Thoracic aorta (tissue), 2 donors: ENCODE data around the gene TEX2. TPM values are rescaled to one million over a fixed set of nuclear protein-coding genes. Genes with fewer than 3 reads are reported as not detected.
"Not testable (repeated sequence)": the region's sequence is repeated elsewhere in the genome, so short reads cannot be mapped to it uniquely, and the experiment has no call there.

Experiments
- ATAC-seq: fragments of 150-250 bp; one replicate; pipeline ENCODE4 v1.8.0; 2017; ENCODE audit warnings: low read depth; ENCODE audit not compliant: insufficient number of reproducible peaks, low FRiP score
- DNase-seq: peaks from one replicate; pipeline ENCODE4 v3.0.0-alpha.2; 2020; ENCODE audit warnings: low spot score
- H3K27ac ChIP-seq, 2 donors: fragments of 200-600 bp; sonication (generic); 1 replicate in 1 of 2; 2 replicates in 1 of 2; pipeline ENCODE4 v1.5.1; 2016; ENCODE audit warnings: mild to moderate bottlenecking in 2 of 2, moderate library complexity in 2 of 2
- H3K27me3 ChIP-seq: fragments of 200-600 bp; sonication (generic); replicated peaks from 2 replicates; pipeline ENCODE4 v1.6.0; 2016; ENCODE audit warnings: mild to moderate bottlenecking; ENCODE audit not compliant: insufficient read depth
- H3K36me3 ChIP-seq: fragments of 200-600 bp; sonication (generic); one replicate; pipeline ENCODE4 v1.5.1; 2016
- H3K4me1 ChIP-seq, 2 donors: fragments of 200-600 bp; sonication (generic); 1 replicate in 1 of 2; 2 replicates in 1 of 2; pipeline versions ENCODE4 v1.5.1 to v1.6.0; 2016; ENCODE audit warnings: low read depth in 2 of 2, mild to moderate bottlenecking in 1 of 2; ENCODE audit not compliant: control insufficient read depth in 1 of 2
- H3K4me3 ChIP-seq: fragments of 200-600 bp; sonication (generic); 2 replicates; pipeline ENCODE4 v1.5.1; 2016; ENCODE audit warnings: mild to moderate bottlenecking
- H3K9me3 ChIP-seq: fragments of 200-600 bp; sonication (generic); 2 replicates; pipeline ENCODE4 v1.5.1; 2016
- CTCF ChIP-seq: fragments of 200-600 bp; sonication (generic); IDR thresholded peaks from one replicate; pipeline ENCODE4 v1.5.1; 2019; ENCODE audit warnings: antibody characterized with exemption
- total RNA-seq, 2 donors: library from RNA; depleted of rRNA; stranded (reverse); fragments of >200 nt; gene quantifications; one replicate each; pipeline versions ENCODE4 v1.1.0 to v1.2.3, GENCODE V29; 2016

The TEX2 gene
- total RNA-seq, 2 donors from 2014 or later = 27.5 to 70.7 TPM

- Histone ChIP-seq H3K4me1 (peaks cover 10 to 16% of the 10 kb centered on the region in 2 donors), H3K27ac (peak overlapping the region; percentile 31), H3K4me3 (no peak overlapping the region), H3K27me3 (no peaks in the 10 kb centered on the region), H3K9me3 (no peaks in the 10 kb centered on the region), H3K36me3 (peaks cover 6% of the 10 kb centered on the region)
- TF ChIP-seq CTCF = no peak
- ATAC-seq (no peak), DNase-seq (no peak)
These were observed 76.6 kb downstream of the TEX2 start for GRCh38 chr17:64186171-64187092.

- peak; percentile 74 for ATAC-seq
- not testable (repeated sequence) for DNase-seq, H3K4me3 ChIP-seq, H3K27me3 ChIP-seq, H3K9me3 ChIP-seq, H3K36me3 ChIP-seq
- Histone ChIP-seq H3K4me1 (peaks cover 10 to 19% of the 10 kb centered on the region in 2 donors), H3K27ac (peak overlapping the region; percentile 31)
These were observed 77.5 kb downstream of the TEX2 start for GRCh38 chr17:64185557-64185956.

- no peak for TF ChIP-seq CTCF
- peaks cover 6% of the 10 kb centered on the region for H3K36me3 ChIP-seq
- H3K4me3 ChIP-seq = no peak overlapping the region
- DNase-seq (no peak), ATAC-seq (no peak)
- H3K27me3 ChIP-seq = no peaks in the 10 kb centered on the region
- H3K9me3 ChIP-seq = no peaks in the 10 kb centered on the region
- H3K4me1 ChIP-seq = peaks cover 14 to 23% of the 10 kb centered on the region in 2 donors
- H3K27ac ChIP-seq = peak overlapping the region in 1 of 2 donors; percentile 31
These were observed 78.0 kb downstream of the TEX2 start for GRCh38 chr17:64185101-64185500.

- peaks cover 6% of the 10 kb centered on the region for H3K36me3 ChIP-seq
- ATAC-seq (no peak), DNase-seq (no peak)
- no peak overlapping the region for H3K27ac ChIP-seq
- no peak overlapping the region for H3K4me3 ChIP-seq
- H3K4me1 ChIP-seq = peaks cover 21 to 33% of the 10 kb centered on the region in 2 donors
- H3K9me3 ChIP-seq = no peaks in the 10 kb centered on the region
- TF ChIP-seq CTCF = no peak
- no peaks in the 10 kb centered on the region for H3K27me3 ChIP-seq
These were observed 79.2 kb downstream of the TEX2 start for GRCh38 chr17:64183815-64184214.

GRCh38 chr17:64182325-64183012 lies 80.6 kb downstream of the TEX2 start:
- no peaks in the 10 kb centered on the region for H3K9me3 ChIP-seq
- DNase-seq = no peak
- no peak overlapping the region for H3K27ac ChIP-seq
- no peak for ATAC-seq
- no peak overlapping the region for H3K4me3 ChIP-seq
- H3K4me1 ChIP-seq = peaks cover 30 to 47% of the 10 kb centered on the region in 2 donors
- no peak for TF ChIP-seq CTCF
- H3K27me3 ChIP-seq = no peaks in the 10 kb centered on the region
- H3K36me3 ChIP-seq = peaks cover 3% of the 10 kb centered on the region
